Fibroblast of skin of right quadriceps (primary cell): ENCODE results near the gene CEP63.
"Not testable (repeated sequence)": the region's sequence is repeated elsewhere in the genome, so short reads cannot be mapped to it uniquely, and the experiment has no call there.

Experiments used
- DNase-seq: peaks from one replicate; pipeline ENCODE4 v3.0.0-alpha.2; 2013

CEP63 gene

GRCh38 chr3:134522541-134522940 lies 36.7 kb downstream of the CEP63 start:
- no peak for DNase-seq

- DNase-seq, result no peak
These were observed 39.4 kb downstream of the CEP63 start for GRCh38 chr3:134525293-134525692.

- DNase-seq, result no peak
These were observed 40.5 kb downstream of the CEP63 start for GRCh38 chr3:134526319-134526718.

- DNase-seq, result no peak
These were observed 41.2 kb downstream of the CEP63 start for GRCh38 chr3:134527037-134527436.

GRCh38 chr3:134527538-134528186 lies 41.8 kb downstream of the CEP63 start:
- no peak for DNase-seq

- no peak for DNase-seq
These were observed 47.6 kb downstream of the CEP63 start for GRCh38 chr3:134533493-134533892.

- DNase-seq, result no peak
These were observed 49.5 kb downstream of the CEP63 start for GRCh38 chr3:134535186-134535970.

GRCh38 chr3:134536781-134537180 lies 50.9 kb downstream of the CEP63 start:
- no peak for DNase-seq

GRCh38 chr3:134542287-134542958 lies 56.6 kb downstream of the CEP63 start:
- no peak for DNase-seq

GRCh38 chr3:134543113-134543512 lies 57.3 kb downstream of the CEP63 start:
- no peak for DNase-seq

GRCh38 chr3:134544316-134544715 lies 58.5 kb downstream of the CEP63 start:
- no peak for DNase-seq

- DNase-seq, result not testable (repeated sequence)
These were observed 58.9 kb downstream of the CEP63 start for GRCh38 chr3:134544783-134545182.

GRCh38 chr3:134545818-134546217 lies 60.0 kb downstream of the CEP63 start:
- no peak for DNase-seq

GRCh38 chr3:134552784-134553183 lies 66.9 kb downstream of the CEP63 start:
- peak; percentile 14 for DNase-seq

- no peak for DNase-seq
These were observed 73.7 kb downstream of the CEP63 start for GRCh38 chr3:134559591-134559990.

GRCh38 chr3:134562055-134562454 lies 76.2 kb downstream of the CEP63 start:
- DNase-seq, result no peak

- DNase-seq, result no peak
These were observed 77.7 kb downstream of the CEP63 start for GRCh38 chr3:134563601-134564000.

- no peak for DNase-seq
These were observed 79.1 kb downstream of the CEP63 start for GRCh38 chr3:134564991-134565390.

GRCh38 chr3:134567605-134568004 lies 81.7 kb downstream of the CEP63 start:
- no peak for DNase-seq

GRCh38 chr3:134568790-134569189 lies 82.9 kb downstream of the CEP63 start:
- no peak for DNase-seq

GRCh38 chr3:134569899-134570298 lies 84.0 kb downstream of the CEP63 start:
- DNase-seq, result not testable (repeated sequence)

- DNase-seq, result no peak
These were observed 90.6 kb downstream of the CEP63 start for GRCh38 chr3:134576426-134576825.

GRCh38 chr3:134576831-134577230 lies 91.0 kb downstream of the CEP63 start:
- DNase-seq, result no peak

- no peak for DNase-seq
These were observed 93.3 kb downstream of the CEP63 start for GRCh38 chr3:134579141-134579665.
